ENCODE measurements around the gene HOXD4.

HOXD4 gene

GRCh38 chr2:176193048-176193447 lies 41.7 kb downstream of the HOXD4 start:
- no peak for DNase-seq

GRCh38 chr2:176199902-176200301 lies 48.6 kb downstream of the HOXD4 start:
- DNase-seq = no peak

GRCh38 chr2:176200971-176201370 lies 49.6 kb downstream of the HOXD4 start:
- DNase-seq = no peak

- DNase-seq = no peak
These were observed 51.1 kb downstream of the HOXD4 start for GRCh38 chr2:176202491-176202890.

Data from stimulated activated naive CD4-positive, alpha-beta T cell treated with Interleukin-2 at 50 U/mL for 16 hours (primary cell).